A204.1 (cell line): Measurements from ENCODE around the gene PNP.
"Not testable (repeated sequence)": the region's sequence is repeated elsewhere in the genome, so short reads cannot be mapped to it uniquely, and the experiment has no call there.

Source experiments
- FAIRE-seq: peaks from 2 replicates; lab custom pipeline; 2012; peaks lifted over from hg19 to GRCh38; lab: Jason Lieb, UNC

PNP gene

GRCh38 chr14:20492486-20492885 is 23.3 kb downstream of the PNP start:
- no peak for FAIRE-seq

DNA sequence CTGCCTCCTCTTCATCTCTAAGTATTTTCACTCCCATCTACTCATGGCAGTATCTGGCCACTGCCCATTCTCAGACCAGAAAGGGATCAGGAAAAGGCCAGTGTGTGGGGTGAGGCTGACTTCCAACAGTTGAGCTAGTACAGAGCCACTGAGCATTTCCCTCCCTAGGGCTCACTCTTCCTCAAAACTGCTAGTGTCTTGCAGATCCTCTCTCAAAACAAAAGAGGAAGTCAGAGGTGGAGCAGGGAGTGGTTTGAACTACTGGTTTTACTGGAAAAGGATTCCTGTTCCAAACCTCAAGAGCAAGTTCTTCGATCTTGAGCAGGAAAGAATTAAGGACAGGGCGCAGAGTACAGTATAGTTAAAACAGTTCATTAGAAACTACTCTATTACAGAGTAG is 24.4 kb downstream of the PNP start:
- no peak for FAIRE-seq

DNA sequence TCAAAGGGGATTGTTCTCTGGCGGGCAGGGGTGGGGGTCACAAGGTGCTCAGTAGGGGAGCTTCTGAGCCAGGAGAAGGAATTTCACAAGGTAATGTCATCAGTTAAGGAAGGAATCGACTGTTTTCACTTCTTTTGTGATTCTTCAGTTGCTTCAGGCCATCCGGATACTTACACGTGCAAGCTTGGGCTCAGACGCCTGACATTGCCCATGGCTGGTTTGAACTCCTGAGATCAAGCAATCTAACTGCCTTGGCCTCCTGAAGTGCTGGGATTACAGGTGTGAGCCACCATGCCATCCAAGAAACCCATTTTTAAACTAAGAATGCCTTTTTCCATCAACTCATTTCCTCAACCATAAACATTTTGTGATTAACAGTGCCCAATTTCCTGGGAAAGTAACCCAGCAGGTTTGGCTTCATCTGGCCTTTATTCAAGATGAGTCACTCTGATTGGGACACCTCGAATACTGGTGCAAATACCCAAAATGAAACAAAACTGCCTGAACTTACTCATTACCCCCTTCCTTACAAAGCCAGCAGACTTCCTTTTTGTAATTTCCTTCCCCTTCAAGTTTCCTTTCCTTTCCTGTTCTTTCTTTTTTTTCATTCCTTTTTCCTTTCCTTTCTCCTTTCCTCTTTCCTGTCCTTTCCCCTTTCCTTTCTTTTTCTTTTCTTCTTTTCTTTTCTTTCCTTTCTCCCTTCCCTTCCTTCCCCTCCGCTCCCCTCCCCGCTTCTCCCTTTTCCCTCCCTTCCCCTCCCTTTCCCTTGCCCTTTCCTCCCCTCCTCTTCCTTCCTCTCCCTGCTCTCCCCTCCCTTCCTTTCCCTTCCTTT is 25.9 kb downstream of the PNP start:
- no peak for FAIRE-seq

GRCh38 chr14:20498622-20499021 is 29.4 kb downstream of the PNP start:
- no peak for FAIRE-seq

DNA sequence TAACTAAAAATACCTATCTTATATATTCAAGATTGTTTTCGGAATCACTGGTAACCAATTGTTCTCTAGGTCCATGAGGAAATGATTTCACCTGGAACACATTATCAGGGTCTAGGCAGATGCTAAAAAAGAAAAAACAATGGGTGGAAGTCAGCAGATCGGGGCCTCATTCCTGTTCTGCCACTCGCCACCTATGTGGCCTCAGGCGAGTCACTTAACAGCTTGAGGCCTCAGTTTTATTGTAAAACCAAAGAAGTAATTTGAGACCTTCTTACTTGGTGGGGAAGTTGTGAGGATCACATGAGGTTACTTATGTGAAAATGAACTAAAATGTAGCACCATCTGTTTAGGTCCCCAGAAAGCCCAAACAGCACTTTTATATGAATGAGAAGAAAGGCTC is 29.9 kb downstream of the PNP start:
- FAIRE-seq = no peak

DNA sequence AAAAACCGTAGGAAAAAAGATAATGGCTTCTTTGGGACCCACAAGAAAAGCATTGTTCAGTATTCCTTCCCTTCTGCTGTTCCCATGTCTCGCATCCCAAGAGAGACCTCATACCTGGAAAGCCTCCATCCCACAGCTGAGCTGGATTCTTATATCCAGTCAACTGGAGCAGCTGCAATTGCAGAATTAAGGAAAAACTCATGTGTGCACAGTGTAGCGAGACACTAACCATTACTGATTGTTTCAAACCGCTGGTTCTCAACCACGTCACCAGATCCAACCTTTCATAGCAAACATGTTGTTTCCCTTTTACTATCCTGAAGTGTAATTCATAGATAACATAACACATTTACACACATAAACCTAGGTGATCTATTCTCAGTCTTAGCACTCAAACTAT is 30.7 kb downstream of the PNP start:
- no peak for FAIRE-seq

DNA sequence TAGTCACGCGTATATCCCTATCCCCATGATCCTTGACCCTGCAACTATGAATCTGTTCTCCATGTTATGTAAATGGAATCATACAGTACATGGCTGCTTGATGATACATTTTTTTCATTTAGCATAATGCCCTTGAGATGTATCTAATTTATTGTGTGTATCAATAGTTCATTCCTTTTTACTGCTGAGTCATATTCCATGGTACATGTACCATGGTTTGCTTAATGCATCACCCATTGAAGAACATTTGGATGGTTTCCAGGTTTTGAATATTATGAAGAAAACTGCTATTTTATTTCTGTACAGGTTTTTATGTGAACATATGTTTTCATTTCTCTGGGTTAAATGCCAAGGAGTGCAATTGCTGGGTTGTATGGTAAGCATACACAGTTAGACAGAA is 32.1 kb downstream of the PNP start:
- FAIRE-seq = no peak

DNA sequence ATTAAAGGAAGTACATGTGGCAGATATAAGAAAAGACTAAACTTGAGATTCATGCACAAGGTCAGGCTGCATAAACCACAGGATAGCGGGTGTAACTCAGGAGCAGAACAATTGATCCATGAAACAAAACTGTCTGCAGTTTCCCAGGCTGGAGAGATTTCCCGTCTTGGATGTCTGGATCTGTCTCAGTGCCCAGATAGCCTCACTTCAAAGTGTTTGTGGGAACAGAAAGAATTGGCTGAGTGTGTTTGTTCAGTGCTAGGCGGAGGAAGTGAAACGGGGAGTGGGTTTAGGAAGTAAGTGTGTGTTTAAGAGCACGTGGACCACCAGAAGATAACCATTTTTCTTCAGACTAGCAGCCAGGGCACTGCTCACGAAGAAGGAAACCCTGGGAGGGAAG is 34.7 kb downstream of the PNP start:
- no peak for FAIRE-seq

GRCh38 chr14:20506276-20506675 is 37.1 kb downstream of the PNP start:
- FAIRE-seq = not testable (repeated sequence)

DNA sequence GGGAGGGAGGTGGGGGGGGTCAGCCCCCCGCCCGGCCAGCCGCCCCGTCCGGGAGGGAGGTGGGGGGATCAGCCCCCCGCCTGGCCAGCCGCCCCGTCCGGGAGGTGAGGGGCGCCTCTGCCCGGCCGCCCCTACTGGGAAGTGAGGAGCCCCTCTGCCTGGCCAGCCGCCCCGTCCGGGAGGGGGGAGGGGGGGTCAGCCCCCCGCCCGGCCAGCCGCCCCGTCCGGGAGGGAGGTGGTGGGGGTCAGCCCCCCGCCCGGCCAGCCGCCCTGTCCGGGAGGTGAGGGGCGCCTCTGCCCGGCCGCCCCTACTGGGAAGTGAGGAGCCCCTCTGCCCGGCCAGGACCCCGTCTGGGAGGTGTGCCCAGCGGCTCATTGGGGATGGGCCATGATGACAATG is 37.5 kb downstream of the PNP start:
- FAIRE-seq = not testable (repeated sequence)

- FAIRE-seq = not testable (repeated sequence)
These were observed 38.3 kb downstream of the PNP start for GRCh38 chr14:20507537-20507936.

DNA sequence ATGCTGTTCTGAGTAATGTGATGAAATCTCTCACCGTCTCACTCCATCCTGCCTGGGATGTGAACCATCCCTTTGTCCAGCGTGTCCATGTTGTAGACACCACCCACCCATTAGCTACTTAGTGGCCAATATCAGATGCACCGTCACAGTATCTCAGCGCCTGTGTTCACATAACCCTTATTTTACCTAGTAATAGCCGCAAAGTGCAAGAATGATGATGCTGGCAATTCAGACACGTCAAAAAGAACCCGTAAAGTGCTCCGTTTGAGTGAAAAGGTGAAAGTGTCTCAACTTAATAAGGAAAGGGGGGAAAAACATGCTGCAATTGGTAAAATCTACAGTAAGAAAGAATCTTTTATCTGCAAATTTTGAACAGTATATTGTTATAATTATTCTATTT is 39.2 kb downstream of the PNP start:
- no peak for FAIRE-seq

DNA sequence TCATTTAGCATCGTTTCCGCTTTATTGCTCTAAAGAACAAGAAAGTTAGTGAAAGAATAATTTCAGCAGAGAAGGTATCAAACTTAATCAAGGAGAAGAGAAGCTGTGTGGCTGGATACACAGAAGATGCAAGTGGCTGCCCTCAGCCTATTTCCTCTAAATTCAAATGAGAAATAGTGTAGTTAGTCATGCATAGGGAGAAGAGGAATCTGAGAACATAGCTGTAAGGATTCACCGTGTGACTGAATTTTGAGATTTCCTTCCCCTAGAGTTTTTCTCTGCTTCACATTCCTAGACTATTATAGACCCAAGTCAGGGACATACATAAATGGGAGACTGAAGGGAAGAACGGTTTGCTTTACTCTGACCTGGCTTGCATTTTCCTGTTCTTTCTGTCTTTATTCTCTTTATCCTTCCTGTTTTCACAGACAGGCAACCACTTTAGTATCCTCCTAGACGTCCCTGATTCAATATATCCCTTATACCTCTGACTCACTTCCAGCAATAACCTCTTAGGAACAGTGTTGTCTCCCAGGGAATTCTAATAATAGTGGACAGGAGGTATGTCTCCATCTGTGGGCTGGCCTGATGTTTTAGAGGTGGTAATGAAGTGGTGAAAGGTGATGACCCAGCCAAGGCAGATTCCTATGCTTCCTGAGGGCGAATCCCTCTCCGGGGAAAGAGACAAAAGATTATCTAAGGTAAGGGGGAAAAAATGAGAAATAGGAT is 43.1 kb downstream of the PNP start:
- no peak for FAIRE-seq

DNA sequence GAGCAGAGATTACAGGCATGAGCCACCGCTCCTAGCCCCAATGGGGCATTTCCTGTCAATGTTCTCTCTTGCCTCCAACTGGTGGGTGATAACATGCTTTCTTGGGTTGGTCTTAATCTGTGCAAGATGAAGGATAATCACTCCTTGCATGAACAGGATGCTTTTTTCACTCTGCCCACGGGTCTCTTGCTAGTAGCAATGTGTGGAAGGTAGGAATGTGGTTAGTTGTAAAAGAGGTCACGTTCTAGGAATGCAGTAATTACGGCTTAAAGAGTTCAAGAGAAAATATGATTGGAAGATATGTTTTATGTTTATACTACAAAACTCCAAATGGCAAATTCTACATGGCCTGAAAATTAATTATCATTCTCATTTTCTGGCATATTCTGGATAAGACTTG is 46.6 kb downstream of the PNP start:
- FAIRE-seq = no peak

- no peak for FAIRE-seq
These were observed 47.7 kb downstream of the PNP start for GRCh38 chr14:20516921-20517320.

DNA sequence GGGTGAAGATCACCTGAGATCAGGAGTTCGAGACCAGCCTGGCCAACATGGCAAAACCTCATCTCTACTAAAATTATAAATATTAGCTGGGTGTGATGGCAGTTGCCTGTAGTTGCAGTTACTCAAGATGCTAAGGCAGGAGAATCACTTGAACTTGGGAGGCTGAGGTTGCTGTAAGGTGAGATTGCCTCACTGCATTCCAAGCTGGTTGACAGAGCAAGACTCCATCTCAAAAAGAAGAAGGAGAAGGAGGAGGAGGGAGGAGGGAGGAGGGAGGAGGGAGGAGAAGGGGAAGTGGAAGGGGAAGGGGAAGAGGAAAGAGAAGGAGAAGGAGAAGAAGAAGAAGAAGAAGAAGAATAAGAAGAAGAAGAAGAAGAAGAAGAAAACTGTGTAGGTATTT is 53.1 kb downstream of the PNP start:
- FAIRE-seq = no peak

DNA sequence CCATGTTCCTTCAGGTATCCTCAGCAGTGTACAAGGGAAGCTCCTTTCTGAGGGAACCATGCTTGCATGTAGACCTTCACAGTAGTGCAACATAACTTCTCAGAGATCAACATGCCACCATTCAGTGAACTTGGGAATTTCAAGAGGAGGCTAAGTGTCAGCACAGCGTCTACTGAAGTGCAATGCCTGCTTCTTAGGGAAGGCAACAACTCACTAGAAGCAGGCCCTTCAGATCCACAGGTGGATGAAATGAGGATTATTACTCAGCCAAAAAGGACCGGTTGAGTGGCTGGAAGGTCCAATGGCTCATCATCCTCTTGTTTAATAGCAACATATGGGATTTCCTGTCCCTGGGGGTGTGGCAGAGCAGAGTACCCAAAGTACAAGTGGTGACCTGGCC is 54.8 kb downstream of the PNP start:
- no peak for FAIRE-seq
